ENCODE measurements around the gene RALGAPB. TPM values are rescaled to one million over a fixed set of nuclear protein-coding genes. Genes with fewer than 3 reads are reported as not detected.

RALGAPB gene
- polyA plus RNA-seq, 3 donors = 5.3 to 8.7 (median 6.2) TPM

DNA sequence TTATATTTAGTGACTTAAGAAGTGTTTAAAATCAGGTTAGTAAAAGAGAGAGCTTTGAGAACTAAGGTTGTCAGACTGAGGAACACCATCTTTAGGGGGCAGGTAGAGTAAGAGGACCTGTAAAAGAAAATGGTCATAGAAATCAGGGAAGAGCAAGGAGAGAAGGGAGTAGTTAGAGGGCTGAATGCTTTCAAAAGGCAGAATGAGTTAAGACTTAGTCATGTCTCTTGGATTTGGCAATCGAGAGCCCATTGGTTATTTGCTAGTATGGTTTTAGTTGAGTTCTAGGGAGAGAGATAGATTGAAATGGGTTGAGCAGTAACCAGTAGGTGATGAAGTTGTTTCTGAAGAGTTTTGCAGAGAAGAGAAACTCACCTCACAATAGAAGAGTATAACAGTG lies 51.1 kb downstream of the RALGAPB start:
- WGBS, 3 donors = 92 to 95% (median 92%) methylated on average over 1 of the region's 1 CpG
- no peak overlapping the region for H3K27ac ChIP-seq (ENCODE audit: low read depth, low read length)

DNA sequence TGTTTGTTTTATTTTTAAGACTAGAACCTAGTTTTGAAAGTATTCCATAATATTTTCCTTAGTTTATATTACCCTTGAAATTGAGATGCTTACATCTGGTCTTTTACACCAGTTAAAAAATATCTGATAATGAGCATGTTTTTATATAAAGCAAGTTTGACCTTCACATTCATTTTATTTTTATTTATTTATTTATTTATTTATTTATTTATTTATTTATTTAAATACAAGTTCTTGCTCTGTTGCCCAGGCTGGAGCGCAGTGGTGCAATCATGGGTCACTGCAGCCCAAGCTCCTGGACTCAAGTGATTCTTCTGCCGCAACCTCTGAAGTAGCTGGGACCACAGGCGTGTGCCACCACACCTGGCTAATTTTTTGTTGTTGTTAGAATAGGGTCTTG lies 55.5 kb downstream of the RALGAPB start:
- WGBS, 3 donors = 96 to 99% (median 98%) methylated on average over 3 of the region's 3 CpGs
- H3K27ac ChIP-seq (ENCODE audit: low read depth, low read length) = no peak overlapping the region

DNA sequence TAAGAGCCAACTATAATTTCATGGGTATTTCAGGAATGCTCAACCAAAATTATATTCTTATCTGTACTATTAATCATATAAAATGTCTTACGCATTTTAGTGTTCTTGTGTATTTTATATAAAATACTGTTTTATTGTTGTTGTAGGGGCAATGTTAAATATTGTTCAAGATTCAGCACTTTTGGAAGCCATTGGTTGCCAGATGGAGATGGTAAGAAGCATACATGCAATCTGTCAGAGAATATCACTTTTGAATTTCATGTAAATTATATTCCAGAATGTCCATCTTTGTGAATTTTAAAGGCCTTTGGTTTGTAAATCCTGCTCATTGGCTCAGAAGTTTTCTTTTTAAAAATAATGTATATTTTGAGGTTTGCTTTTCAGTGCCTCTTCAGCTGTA lies 58.4 kb downstream of the RALGAPB start:
- H3K27ac ChIP-seq (ENCODE audit: low read depth, low read length) = no peak overlapping the region
- WGBS, 3 donors = 90 to 96% (median 94%) methylated on average over 1 of the region's 1 CpG

DNA sequence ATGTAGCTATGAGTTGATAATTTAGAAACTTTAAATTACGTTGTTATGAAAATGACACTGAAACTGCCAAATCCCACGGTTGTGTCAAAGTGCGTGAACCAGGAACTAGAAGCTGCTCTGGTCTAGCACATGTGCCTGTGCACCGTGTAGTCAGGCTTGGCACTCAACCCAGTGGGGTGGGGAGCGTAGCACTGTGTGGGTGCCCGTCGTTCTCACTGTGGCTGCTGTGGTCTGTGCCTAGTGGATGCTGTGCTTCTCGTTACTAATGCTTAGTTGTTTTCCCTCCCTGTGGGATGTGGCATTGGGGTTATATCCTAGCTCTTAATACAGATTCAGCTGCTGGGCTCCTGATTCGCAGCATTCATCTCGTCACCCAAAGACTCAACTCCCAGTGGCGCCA lies 62.1 kb downstream of the RALGAPB start:
- no peak overlapping the region for H3K27ac ChIP-seq (ENCODE audit: low read depth, low read length)
- WGBS, 3 donors = 90 to 98% (median 95%) methylated on average over 11 of the region's 11 CpGs

DNA sequence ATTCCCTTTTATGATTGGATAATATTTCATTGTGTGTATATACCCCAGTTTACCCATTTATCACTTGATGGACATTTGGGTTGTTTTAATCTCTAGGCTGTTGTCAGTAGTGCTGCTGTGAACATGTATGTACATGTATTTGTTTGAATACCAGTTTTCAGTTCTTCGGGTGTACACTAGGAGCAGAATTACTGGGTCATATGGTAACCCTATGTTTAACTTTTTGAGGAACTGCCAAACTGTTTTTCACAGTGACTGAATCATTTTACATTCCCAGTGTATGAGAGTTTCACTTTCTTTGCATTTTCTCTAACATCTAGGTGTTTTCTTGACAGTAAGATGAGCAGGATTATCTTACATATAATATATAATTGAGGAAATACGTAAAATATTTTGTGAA lies 63.7 kb downstream of the RALGAPB start:
- no peak overlapping the region for H3K27ac ChIP-seq (ENCODE audit: low read depth, low read length)
- 94 to 99% (median 97%) methylated on average over 2 of the region's 2 CpGs for WGBS, 3 donors

DNA sequence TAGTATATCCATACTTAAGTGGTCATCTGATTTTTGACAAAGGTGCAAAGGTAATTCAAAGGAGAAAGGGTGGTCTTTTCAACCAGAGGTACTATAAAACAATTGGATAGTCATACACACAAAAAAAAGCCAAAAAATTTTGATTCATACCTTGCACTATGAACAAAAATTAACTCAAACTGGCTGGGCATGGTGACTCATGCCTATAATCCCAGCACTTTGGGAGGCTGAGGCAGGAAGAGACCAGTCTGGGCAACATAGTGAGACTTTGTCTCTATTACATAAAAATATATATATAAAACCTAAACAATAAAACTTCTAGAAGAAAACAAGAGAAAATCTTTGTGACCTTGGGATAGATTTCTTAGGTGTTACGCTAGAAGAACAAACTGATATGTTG lies 64.5 kb downstream of the RALGAPB start:
- WGBS, 3 donors = 98 to 100% (median 100%) methylated on average over 1 of the region's 1 CpG
- no peak overlapping the region for H3K27ac ChIP-seq (ENCODE audit: low read depth, low read length)

DNA sequence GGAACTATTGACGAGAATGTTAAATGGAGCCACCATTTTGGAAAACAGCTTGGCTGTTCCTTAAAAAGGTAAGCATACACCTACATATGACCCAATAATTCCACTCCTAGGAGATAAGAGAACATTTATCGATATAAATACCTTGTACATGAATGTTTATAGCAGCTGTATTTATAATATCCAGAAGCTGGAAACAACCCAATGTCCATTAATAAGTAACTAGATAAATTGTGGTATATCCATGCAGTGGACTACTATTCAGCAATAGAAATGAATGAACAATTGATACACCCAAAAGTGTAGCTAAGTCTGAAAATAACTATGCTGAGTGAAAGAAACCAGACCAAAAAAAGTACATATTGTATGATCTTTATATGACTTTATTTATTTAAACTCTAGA lies 66.1 kb downstream of the RALGAPB start:
- 92 to 99% (median 97%) methylated on average over 2 of the region's 2 CpGs for WGBS, 3 donors
- no peak overlapping the region for H3K27ac ChIP-seq (ENCODE audit: low read depth, low read length)

DNA sequence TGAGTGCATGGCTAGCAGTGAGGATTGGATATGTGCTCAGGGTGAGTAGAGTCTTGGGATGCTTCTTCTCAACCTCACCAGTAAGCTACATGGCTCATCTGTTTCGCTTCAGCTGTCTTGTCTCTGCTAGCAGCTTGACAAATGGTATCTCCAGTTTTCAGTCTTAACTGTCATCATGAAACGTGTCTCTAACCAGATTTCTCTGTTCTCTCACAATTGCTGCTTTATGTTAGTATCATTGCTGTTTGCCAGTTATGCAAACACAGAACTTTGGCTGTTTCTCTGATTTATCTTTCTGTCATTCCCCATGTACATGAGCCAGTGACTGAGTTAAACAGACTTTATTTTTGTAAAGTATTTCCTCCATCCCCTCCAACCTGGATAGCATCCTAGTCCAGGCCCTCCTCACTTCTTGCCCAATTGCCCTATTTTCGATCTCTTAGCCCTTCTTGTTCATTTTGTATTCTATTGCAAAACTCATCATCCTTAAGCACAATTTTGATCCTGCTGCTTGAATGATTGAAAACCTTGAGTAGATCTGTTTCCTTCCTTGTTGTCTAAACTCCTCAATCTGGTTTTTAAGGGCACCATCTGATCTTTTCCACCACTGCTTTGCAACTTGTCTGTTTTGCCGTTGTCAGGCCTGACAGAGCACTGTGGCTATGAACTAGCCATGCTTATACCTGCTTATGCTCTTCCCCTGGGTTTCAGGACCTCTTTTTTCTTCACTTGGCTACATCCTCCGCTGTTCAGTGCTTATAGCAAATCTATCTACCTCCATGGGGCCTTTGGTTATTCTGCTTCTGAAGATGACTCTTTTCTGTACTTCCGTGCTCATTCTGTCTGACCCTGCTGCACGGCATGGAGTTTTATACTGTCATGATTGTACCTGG lies 70.6 kb downstream of the RALGAPB start:
- 77 to 90% (median 87%) methylated on average over 7 of the region's 7 CpGs for WGBS, 3 donors
- no peak overlapping the region for H3K27ac ChIP-seq (ENCODE audit: low read depth, low read length)

DNA sequence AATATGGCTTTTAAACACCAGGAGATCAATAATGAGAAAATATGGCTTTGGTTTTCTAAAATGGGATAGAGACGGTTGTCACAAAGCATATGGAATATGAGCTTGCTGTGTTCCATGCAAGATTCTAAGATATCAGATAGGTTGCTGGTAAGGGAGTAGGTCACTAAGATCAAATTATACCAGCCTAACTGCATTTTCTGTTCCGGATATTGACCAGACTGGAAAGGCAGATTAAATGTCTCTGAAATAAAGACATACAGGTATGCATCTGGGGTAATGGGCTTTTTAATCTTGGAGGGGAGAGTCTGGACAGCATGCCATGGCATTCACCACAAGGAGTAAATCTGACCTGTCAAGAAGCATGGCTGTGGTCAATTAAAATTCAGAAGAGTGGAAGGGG lies 73.1 kb downstream of the RALGAPB start:
- 94 to 98% (median 95%) methylated on average over 2 of the region's 2 CpGs for WGBS, 3 donors
- H3K27ac ChIP-seq (ENCODE audit: low read depth, low read length) = no peak overlapping the region

DNA sequence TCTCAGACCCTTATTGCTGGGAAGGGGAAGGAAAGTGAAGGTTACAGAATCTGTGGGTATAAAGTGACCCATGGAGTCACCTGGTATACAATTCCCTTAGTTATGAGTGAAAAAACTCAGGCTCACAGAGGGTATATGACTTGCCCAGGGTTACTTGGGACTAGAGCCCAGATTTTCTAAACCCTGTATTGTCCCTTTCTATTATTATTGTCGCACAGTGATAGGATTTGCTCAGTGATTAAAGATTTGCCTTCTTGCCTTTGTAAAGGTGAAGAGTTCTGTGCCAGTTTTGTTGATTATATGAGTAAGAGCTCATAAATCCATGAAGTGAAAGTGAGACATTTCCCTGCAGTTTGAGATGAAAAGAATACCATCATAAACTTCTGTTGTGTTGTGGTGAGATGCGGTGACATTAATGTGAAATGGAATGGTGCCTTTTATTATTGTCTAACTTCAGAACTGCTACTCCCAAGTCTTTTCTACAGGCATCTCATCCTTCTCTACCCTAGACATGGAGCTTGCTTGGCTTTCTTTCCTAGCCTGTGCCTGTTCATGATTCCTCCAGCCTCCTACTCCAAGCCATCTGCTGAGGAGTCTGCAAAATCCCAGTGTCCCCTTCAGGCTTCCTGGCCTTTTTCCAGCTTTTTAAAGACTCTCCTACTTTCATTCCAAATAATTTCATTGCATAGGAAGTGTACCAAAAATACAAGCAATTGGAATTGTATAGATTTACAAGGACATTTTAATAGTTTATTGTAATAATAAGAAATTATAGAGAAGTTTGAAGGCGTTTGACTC lies 74.8 kb downstream of the RALGAPB start:
- no peak overlapping the region for H3K27ac ChIP-seq (ENCODE audit: low read depth, low read length)
- 94 to 97% (median 97%) methylated on average over 3 of the region's 3 CpGs for WGBS, 3 donors

DNA sequence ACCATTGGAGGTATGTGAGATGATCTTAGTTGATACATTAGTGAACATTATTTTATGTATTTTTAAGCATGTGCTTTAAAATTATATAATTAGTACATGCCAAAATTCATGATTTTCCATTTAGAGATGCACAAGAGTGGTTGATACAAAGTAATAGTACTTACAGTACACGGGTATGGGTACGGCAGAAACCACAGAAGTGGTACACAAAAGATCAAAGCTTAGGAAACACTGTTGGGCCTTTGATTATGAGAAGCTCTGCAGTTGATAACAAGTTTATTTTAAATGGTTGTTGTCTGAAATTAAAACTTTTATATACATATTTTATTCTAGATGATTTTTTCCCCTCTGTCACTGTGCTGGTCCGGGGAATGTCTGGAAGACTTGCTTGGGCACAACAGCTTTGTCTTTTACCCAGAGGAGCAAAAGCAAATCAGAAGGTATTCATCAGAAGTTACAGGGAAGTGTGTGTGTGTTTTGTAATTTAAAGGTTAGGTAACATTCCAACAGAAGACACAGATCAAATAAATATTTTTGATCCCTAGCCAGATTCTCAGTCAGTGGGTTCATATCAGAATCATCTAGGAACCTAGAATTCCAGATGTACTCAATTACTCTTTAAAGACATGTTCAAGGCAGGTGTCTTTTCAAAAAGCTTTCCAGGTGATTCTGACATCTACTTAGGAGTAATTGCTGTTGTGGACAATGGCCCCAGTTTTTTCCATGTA lies 75.9 kb downstream of the RALGAPB start:
- 77 to 88% (median 87%) methylated on average over 3 of the region's 3 CpGs for WGBS, 3 donors
- no peak overlapping the region for H3K27ac ChIP-seq (ENCODE audit: low read depth, low read length)

DNA sequence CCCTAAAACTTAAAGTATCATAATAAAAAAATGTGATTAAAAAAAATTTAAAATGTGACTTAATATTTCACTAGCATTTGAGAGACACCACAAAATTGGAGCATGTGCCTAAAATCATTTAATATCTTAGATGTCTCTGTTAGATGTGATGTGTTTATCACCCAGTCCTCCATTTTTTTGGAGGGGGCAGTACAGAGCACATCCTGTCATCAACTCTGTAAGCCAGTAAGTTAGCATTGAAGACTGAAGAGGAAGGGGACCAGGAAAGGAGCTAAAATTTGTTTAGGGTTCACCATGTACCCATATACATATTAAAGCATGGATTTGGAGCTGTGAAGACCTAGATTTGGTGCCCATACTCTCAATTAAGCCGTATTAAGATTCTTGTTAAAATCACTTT lies 77.6 kb downstream of the RALGAPB start:
- no peak overlapping the region for H3K27ac ChIP-seq (ENCODE audit: low read depth, low read length)
- 96 to 100% (median 100%) methylated on average over 1 of the region's 1 CpG for WGBS, 3 donors

DNA sequence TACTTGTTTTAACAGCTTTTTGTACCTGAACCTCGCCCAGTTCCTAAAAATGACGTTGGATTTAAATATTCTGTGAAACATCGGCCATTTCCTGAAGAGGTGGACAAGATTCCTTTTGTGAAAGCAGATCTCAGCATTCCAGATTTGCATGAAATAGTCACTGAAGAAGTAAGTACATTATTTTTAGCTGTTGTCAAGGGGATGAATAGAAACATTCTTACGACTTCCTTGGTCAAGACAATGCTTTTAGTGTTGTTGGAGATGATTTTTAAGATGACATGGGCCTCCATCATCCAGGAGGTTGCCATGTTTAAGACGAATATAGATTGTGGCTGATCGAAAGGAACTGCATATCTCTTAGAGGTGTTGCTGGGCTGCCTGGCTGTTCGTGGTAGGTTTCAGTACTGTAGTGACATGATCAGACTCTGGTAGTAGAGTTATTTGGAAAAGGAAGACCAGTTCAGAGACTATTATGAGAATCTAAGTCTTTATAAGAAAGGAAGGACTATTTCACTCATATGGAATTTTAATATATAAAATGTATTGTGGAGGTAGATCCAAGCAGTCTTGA lies 78.5 kb downstream of the RALGAPB start:
- 91 to 96% (median 92%) methylated on average over 7 of the region's 7 CpGs for WGBS, 3 donors
- H3K27ac ChIP-seq (ENCODE audit: low read depth, low read length) = no peak overlapping the region

DNA sequence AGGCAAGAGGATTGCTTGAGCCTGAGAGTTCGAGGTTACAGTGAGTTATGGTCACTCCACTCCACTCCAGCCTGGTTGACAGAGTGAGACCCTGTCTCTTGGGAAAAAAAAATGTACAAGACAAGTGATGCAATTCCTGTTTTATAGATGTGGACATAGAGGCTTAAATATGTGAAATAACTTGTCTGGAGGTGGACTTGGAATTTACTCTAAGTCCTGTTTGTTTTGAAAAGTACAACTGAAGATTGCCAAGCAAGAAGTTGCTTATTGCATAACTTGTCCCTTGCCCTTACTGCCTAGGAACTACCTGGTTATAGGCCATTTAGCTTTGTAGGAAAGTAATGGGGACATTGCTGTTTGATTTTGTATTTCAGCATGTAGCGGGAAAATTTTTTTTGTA lies 82.3 kb downstream of the RALGAPB start:
- WGBS, 3 donors = 84 to 98% (median 87%) methylated on average over 2 of the region's 2 CpGs
- no peak overlapping the region for H3K27ac ChIP-seq (ENCODE audit: low read depth, low read length)

DNA sequence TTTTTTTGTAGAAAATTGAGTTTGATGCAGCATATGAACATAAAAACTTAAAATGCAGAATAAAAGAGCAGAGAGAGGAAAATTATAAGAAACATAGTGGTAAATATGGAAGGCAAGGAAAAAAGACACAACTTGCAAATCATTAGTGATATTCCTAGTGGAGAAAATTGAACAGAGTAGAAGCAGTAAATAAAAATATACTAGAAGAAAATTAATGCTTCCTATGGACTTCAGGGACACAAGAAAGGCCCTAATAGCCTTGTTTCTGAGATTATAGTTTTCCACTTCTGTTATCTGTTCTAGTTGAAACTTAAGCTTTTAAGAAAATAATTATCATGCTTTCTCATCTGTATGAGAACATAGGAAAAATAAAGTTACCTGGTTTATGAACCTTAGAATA lies 82.8 kb downstream of the RALGAPB start:
- H3K27ac ChIP-seq (ENCODE audit: low read depth, low read length) = no peak overlapping the region

DNA sequence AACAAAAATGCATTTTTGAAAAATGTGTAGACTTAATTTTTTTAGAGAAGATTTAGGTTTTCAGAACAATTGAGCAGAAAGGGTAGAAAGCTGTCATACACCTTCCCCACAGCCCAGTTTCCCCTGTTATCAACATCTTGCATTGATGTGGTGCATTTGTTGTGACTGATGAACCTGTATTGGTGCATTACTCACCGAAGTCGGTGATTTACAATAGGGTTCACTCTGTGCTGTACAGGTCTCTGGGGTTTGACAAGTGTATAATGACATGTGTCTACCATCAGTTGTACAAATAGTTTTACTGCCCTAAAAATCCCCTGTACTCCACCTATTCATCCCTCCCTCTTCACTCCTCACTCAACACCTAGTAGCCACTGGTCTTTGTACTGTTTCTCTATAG lies 84.5 kb downstream of the RALGAPB start:
- WGBS, 3 donors = 93 to 98% (median 97%) methylated on average over 2 of the region's 2 CpGs
- no peak overlapping the region for H3K27ac ChIP-seq (ENCODE audit: low read depth, low read length)

DNA sequence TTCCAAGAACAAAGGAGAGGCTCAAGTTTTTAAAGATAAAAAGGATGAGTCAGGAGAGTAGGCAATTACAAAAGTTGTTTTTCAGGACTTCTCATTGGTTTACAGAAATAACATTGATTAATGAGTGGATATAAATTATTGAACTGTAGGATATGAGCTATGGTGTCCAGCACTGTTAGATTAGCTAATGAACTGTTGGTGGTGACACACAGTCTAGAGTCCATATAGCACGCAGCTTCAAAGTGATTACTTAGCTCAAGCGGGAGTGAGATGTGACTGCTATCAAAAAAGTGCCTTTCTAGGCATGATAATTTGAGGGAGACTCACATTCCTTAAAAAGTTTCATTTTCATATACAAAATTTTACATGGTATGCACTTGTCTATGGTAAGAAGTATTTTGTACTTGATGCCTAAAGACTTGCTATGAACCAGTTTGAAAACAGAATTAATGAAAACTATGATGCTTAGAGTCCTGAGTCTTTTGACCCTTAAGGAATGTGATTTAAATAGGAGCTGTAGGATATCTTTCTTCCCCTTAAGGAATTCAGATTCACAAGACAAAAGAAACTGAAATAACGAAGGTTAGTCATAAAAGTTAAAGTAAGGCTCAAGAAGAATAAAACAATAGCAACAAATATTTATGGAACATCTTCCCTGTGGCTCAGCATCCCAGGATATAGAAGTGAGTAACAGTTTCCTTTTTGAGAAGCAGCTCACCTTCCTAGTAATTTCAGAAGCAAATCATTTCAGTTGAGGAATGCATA lies 86.1 kb downstream of the RALGAPB start:
- no peak overlapping the region for H3K27ac ChIP-seq (ENCODE audit: low read depth, low read length)
- WGBS, 3 donors = 92 to 97% (median 96%) methylated on average over 3 of the region's 3 CpGs

DNA sequence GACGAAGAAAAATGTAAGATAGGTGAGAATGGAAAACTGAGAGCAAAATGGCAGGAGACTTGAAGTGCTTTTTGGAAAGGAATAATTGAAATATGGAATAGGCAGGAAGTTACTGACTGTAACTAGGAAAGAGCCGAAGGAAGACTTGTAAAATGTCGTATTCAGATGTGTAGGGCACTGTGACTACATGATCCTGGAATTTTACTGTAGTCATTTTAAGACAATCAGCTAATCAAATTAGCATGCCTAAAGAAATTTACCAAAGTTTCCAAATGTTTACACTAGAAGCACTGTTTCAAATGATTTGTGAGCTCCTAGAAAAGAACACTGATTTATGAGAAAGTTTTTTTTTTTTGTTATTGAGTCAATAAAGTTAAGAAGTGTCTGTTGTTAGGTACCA lies 87.1 kb downstream of the RALGAPB start:
- WGBS, 3 donors = 93 to 96% (median 95%) methylated on average over 3 of the region's 3 CpGs

More for the DNA sequence above, 87.1 kb downstream of the RALGAPB start:
- no peak overlapping the region for H3K27ac ChIP-seq (ENCODE audit: low read depth, low read length)

Data from adipose tissue (tissue), 3 donors.